AG10803 (cell line): Measurements from ENCODE around the gene CCDC186.

Source experiments
- DNase-seq: peaks from one replicate; pipeline ENCODE4 v3.0.0; 2010; ENCODE audit warnings: low read depth
- H3K4me3 ChIP-seq: 2 replicates; pipeline ENCODE4 v1.5.1; 2011; ENCODE audit warnings: mild to moderate bottlenecking, low read length, control low read depth
- TF ChIP-seq, protein P1 (sequence below): conservative IDR thresholded peaks from 2 replicates; pipeline ENCODE4 v1.5.1; 2011; ENCODE audit warnings: mild to moderate bottlenecking, low read length, control low read depth, inconsistent platforms

CCDC186 gene

DNA sequence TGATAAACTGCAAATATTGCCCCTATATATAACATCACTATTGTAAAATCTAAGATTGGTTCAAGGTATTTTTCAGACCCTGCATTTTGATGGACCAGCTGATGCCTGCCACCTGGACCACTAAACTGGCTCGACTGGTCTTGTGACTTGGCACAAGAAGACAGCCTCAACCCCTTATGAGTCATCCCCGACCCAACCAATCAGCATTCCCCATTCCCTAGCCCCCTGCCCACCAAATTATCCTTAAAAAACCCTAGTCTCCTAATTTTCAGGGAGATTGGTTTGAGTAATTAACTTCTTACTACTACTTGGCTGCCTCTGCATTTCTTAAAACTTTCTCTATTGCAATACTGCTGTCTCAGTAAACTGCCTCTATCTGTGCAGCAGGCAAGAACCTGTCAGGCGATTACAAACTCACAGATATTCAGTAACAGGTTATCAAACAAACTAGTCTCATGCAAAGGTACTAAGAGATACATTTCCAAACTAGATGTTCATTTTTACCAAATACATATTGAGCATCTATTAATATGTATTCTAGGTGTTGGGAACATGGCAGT lies 5.5 kb downstream of the CCDC186 start:
- TF ChIP-seq, protein P1, sequence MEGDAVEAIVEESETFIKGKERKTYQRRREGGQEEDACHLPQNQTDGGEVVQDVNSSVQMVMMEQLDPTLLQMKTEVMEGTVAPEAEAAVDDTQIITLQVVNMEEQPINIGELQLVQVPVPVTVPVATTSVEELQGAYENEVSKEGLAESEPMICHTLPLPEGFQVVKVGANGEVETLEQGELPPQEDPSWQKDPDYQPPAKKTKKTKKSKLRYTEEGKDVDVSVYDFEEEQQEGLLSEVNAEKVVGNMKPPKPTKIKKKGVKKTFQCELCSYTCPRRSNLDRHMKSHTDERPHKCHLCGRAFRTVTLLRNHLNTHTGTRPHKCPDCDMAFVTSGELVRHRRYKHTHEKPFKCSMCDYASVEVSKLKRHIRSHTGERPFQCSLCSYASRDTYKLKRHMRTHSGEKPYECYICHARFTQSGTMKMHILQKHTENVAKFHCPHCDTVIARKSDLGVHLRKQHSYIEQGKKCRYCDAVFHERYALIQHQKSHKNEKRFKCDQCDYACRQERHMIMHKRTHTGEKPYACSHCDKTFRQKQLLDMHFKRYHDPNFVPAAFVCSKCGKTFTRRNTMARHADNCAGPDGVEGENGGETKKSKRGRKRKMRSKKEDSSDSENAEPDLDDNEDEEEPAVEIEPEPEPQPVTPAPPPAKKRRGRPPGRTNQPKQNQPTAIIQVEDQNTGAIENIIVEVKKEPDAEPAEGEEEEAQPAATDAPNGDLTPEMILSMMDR, result no peak
- no peak for DNase-seq
- no peak overlapping the region for H3K4me3 ChIP-seq

DNA sequence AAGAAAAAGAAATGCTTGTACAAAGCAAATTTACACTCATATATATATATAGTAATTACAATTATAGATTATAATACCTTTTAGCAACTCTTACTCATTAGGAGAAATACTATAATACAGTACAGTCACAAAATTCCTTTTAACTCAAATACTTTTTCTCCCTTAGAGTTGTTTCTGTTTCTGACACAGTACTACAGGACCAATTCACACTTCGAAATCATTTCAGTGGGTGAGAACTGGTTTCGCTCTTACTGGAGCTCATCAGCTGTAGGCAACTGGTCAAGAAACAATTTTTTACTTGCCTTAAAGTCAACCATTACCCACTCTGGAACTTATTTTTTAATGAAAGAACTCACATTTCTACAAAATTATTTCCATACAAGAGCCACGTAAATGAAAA lies 6.0 kb downstream of the CCDC186 start:
- H3K4me3 ChIP-seq, result no peak overlapping the region
- no peak for DNase-seq
- TF ChIP-seq, protein P1, result no peak

DNA sequence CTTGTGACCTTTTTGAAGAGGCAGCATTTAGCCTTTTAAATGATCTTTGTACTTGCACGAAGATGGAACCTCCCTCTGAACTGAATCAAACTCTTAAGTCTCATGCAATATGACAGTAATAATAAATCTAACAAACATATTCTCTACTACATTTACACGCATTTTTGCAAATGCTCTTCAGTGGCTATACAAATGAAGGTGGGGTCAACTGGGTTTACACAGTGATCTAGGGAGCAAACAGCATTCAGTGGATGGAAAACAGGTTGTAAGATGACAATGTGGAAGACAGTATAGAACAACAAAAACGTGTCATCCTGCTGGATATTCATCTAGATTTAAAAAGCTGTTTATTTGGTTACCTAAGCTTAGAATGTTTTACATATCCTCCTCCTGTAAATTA lies 7.5 kb downstream of the CCDC186 start:
- no peak for DNase-seq
- no peak overlapping the region for H3K4me3 ChIP-seq
- TF ChIP-seq, protein P1, result no peak

DNA sequence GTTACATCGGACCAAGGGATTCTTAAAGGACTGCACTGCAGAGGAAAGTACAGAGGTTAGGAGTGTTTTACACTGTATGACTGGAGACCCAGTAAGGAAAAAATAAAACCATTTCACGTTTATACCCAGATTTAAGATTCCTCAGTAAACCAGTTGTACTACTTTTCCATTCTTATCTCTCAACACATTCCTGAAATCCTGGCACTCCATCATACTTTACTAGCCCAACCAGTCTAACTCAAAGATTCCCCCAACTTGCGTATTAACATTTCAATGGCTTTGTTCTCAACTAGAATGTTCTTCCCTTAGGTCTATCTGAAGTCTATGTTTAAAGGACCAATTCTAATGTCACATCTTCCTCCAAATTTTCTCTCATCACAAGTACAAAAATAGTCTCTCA lies 8.0 kb downstream of the CCDC186 start:
- no peak for DNase-seq
- no peak overlapping the region for H3K4me3 ChIP-seq
- TF ChIP-seq, protein P1, result no peak

DNA sequence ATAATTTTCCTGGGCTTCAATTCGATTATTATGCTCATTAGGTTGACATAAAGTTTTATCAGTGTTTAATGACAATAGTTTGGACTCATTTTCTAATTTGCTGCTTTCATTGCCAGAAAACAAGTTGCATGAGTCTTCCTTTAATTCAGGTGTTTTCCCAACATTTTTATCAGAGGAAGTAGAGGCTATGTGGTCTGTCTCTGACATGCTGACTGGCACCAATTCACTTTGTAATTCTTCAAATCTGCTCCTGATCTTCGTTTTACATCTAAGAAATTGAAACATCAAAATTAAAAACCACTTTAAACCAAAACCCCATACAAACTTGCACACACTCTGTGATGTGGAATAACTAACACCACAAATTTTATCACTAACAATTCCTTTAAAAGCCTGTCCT lies 10.9 kb downstream of the CCDC186 start:
- TF ChIP-seq, protein P1, result no peak
- no peak overlapping the region for H3K4me3 ChIP-seq
- DNase-seq, result no peak

DNA sequence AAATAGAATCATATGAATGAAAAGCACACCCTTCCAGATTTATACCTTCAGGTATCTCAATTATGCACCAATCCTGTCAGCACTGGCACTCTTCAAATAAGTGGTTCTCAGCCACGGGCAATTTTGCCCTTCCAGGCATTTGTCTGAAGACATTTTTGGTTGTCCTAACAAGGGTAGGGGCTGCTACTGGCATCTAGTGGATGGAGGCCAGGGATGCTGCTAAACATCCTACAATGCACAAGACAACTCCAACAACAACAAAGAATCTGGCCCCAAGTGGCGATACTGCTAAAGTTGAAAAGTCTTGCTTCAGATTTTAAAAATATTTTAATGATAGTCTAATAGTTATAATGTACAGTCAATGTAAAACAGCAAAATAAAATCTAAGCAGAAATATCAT lies 16.1 kb downstream of the CCDC186 start:
- H3K4me3 ChIP-seq, result no peak overlapping the region
- TF ChIP-seq, protein P1, result no peak
- DNase-seq, result no peak

DNA sequence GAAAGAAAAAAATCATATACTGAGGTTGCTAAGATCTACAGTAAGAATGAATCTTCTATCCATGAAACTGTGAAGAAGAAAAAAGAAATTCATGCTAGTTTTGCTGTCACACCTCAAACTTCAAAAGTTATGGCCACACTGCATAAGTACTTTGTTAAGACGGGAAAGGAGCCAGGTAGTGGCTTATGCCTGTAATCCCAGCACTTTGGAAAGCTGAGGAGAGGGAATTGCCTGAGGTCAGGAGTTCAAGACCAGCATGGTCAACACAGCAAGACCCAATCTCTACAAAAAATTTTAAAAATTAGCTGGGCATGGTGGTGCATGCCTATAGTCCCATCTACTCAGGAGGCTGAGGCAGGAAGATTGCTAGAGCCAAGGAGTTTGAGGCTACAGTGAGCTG lies 22.1 kb downstream of the CCDC186 start:
- TF ChIP-seq, protein P1, result no peak

More for the DNA sequence above, 22.1 kb downstream of the CCDC186 start:
- H3K4me3 ChIP-seq, result no peak overlapping the region
- no peak for DNase-seq
